Endothelial cell (in vitro differentiated cells): ENCODE results near the gene MCAT. TPM values are rescaled to one million over a fixed set of nuclear protein-coding genes. Genes with fewer than 3 reads are reported as not detected.

Experiments used
- DNase-seq: peaks from one replicate; pipeline ENCODE4 v3.0.0; 2021; ENCODE audit warnings: low spot score
- H3K27ac Mint-ChIP-seq: one replicate; pipeline ENCODE4 v1.8.0; 2021; ENCODE audit warnings: mixed read lengths, inconsistent platforms; ENCODE audit not compliant: unreplicated experiment
- H3K27me3 Mint-ChIP-seq: one replicate; pipeline ENCODE4 v1.8.0; 2021; ENCODE audit warnings: mild to moderate bottlenecking, moderate library complexity, mixed read lengths, inconsistent platforms; ENCODE audit not compliant: unreplicated experiment
- H3K36me3 Mint-ChIP-seq: one replicate; pipeline ENCODE4 v1.8.0; 2021; ENCODE audit warnings: mild to moderate bottlenecking, low read depth, mixed read lengths, inconsistent platforms; ENCODE audit not compliant: unreplicated experiment
- H3K4me1 Mint-ChIP-seq: one replicate; pipeline ENCODE4 v1.8.0; 2021; ENCODE audit warnings: mild to moderate bottlenecking, mixed read lengths, inconsistent platforms; ENCODE audit not compliant: unreplicated experiment
- H3K4me3 Mint-ChIP-seq: one replicate; pipeline ENCODE4 v1.8.0; 2021; ENCODE audit warnings: mild to moderate bottlenecking, mixed read lengths, inconsistent platforms; ENCODE audit not compliant: unreplicated experiment
- H3K9me3 Mint-ChIP-seq: one replicate; pipeline ENCODE4 v1.8.0; 2021; ENCODE audit warnings: mixed read lengths, inconsistent platforms; ENCODE audit not compliant: unreplicated experiment
- total RNA-seq: library from RNA; stranded (reverse); fragmentation: NEBNext Ultra II Directional; extraction: Animal tissue kit (Norgen Biotek cat#: 25700); gene quantifications from one replicate; pipeline ENCODE4 v1.2.1, GENCODE V29; 2021; ENCODE audit not compliant: unreplicated experiment
- TF ChIP-seq, protein P1 (sequence below): fragments of 200-600 bp; sonication (generic); IDR thresholded peaks from one replicate; pipeline ENCODE4 v1.5.0; 2021; ENCODE audit warnings: antibody characterized with exemption; ENCODE audit not compliant: unreplicated experiment

The MCAT gene
- total RNA-seq, 1 donor from 2014 or later = 10.3 TPM

DNA sequence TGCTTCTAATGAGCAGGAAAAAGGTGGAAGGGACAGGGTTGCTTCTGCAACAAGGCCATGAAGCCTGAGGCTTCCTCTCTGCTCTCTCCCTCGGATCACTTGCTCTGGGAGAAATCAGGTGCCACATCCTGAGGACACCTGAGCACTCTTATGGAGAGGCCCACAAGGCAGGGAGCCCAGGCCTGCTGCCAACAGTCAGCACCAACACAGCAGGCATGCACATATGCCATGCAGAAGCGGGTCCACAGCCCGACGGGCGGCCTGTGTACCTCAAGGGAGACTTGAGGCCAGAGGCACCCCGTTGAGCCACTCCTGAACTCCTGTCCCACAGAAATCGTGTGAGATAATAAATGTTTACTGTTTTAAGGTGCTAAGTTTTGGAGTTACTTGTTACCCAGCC is 34.3 kb upstream of the MCAT start:
- TF ChIP-seq, protein P1, sequence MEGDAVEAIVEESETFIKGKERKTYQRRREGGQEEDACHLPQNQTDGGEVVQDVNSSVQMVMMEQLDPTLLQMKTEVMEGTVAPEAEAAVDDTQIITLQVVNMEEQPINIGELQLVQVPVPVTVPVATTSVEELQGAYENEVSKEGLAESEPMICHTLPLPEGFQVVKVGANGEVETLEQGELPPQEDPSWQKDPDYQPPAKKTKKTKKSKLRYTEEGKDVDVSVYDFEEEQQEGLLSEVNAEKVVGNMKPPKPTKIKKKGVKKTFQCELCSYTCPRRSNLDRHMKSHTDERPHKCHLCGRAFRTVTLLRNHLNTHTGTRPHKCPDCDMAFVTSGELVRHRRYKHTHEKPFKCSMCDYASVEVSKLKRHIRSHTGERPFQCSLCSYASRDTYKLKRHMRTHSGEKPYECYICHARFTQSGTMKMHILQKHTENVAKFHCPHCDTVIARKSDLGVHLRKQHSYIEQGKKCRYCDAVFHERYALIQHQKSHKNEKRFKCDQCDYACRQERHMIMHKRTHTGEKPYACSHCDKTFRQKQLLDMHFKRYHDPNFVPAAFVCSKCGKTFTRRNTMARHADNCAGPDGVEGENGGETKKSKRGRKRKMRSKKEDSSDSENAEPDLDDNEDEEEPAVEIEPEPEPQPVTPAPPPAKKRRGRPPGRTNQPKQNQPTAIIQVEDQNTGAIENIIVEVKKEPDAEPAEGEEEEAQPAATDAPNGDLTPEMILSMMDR = no peak
- Mint-ChIP-seq H3K9me3 (no peaks in the 10 kb centered on the region), H3K27ac (no peak overlapping the region), H3K4me1 (peaks cover 5% of the 10 kb centered on the region), H3K4me3 (no peak overlapping the region), H3K27me3 (no peaks in the 10 kb centered on the region), H3K36me3 (peaks cover 12% of the 10 kb centered on the region)
- DNase-seq = no peak

DNA sequence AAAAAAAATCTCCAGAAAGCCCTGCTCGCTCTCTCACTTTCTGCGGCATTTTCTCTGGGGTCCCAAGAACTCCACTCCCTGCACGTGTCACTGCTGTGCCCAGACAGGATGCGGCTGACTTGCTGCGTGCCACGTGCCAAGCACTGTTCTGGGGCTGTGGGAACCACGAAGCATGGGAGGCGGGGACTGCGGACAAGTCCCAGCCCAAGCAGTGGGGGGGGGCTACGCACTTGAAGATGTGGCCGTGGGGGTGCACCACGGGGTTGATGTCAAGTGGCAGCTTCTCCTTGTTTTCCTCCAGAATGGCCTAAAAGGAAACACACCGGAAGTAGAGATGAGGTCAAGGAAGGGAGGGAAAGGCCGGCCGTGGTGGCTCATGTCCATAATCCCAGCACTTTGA is 32.9 kb upstream of the MCAT start:
- peaks cover 12% of the 10 kb centered on the region for H3K36me3 Mint-ChIP-seq
- H3K27me3 Mint-ChIP-seq = no peaks in the 10 kb centered on the region
- H3K4me1 Mint-ChIP-seq = peaks cover 7% of the 10 kb centered on the region
- DNase-seq = no peak
- H3K27ac Mint-ChIP-seq = no peak overlapping the region
- H3K9me3 Mint-ChIP-seq = no peaks in the 10 kb centered on the region
- no peak overlapping the region for H3K4me3 Mint-ChIP-seq
- TF ChIP-seq, protein P1 = no peak

DNA sequence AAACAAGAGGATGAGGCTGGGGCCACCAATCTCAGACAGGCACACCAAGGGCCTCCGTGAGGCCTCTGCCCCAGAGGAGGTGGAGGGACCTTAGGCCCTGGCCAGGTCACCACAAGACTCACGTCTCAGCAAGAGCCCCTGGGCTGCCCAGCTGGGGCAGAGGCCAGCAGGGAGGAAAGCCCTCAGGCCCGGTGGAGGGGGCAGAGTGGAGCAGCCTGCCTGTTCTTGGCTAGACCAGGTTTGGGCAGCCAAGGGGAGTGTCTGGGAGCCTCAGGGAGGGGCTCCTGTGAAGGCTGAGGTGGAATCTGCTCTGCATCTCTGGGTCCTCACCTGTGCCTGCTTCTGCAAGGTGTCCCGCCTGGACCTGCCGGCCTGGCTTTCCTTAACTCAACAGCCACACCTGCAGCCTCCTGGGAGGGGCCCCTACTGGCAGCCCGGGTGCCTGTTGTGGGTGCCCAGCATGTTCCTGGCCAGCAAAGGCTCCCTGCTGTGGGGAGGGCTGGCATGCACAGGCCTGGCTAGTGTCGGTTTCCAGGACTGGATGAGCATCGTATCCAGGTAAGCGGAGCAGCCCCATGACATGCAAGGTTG is 31.8 kb upstream of the MCAT start:
- Mint-ChIP-seq H3K27me3 (no peaks in the 10 kb centered on the region), H3K9me3 (no peaks in the 10 kb centered on the region), H3K4me3 (no peak overlapping the region), H3K27ac (no peak overlapping the region), H3K4me1 (peaks cover 16% of the 10 kb centered on the region), H3K36me3 (peaks cover 10% of the 10 kb centered on the region)
- DNase-seq = no peak
- TF ChIP-seq, protein P1 = no peak

DNA sequence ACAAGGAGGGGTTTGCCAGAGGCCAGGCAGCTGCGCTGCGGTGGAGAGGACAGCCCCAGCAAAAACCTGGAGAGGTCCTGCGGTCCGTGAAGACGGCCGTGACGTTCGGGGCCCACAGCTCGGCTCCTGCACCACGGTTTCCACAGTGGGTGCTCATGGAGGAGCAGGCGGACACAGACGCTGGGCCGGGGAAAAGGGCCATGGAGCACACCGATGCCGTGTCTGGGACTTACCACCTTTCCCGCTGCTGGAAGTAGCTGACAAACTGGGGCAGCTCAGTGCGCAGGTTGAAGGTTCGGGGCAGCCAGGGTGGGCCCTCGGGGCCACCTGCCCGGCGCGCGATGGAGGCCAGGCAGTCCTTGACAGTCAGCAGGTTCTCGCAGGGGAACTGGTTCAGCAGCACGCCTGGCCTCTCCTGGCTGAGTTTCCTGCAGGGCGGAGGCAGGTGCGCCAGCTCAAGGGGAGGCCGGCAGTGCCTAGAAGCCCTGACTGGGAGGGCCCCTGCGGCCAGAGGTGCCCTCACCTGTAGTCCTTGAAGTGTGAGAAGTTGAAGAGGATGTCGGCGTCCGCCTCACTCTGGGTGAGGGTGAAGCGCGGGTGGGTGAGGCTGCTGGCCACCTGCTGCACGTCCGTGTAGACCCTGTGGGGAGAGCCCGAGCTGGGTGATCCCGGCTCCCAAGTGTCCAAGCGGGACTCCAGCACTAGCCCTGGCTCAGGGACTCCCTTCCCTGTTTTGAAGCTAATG is 30.9 kb upstream of the MCAT start:
- TF ChIP-seq, protein P1 = no peak
- no peak for DNase-seq
- Mint-ChIP-seq H3K4me3 (no peak overlapping the region), H3K27me3 (no peaks in the 10 kb centered on the region), H3K4me1 (peaks cover 17% of the 10 kb centered on the region), H3K9me3 (no peaks in the 10 kb centered on the region), H3K36me3 (peaks cover 7% of the 10 kb centered on the region), H3K27ac (no peak overlapping the region)

DNA sequence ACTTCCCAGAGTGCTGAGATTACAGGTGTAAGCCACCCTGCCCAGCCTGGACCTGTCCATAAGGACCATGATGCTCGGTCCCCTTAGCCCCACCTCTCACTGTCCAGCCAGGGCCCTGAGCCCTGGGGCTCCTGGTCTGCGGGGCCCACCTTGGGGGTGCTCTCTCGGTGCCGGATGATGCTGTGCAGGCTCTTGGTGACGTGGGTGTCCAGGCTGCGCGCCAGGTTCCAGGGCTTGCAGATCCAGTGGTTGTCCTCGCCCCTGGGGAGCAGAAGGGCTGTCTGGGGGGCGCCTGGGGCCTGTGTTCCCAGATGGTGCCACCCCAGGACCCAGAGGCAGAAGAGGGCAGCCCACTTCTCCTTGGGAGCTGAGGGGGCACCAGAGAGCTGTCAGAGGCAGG is 30.4 kb upstream of the MCAT start:
- peaks cover 5% of the 10 kb centered on the region for H3K36me3 Mint-ChIP-seq
- H3K4me1 Mint-ChIP-seq = peaks cover 20% of the 10 kb centered on the region
- no peak for DNase-seq
- H3K27ac Mint-ChIP-seq = no peak overlapping the region
- no peaks in the 10 kb centered on the region for H3K9me3 Mint-ChIP-seq
- H3K4me3 Mint-ChIP-seq = no peak overlapping the region
- H3K27me3 Mint-ChIP-seq = no peaks in the 10 kb centered on the region
- TF ChIP-seq, protein P1 = no peak
